ENCODE results near the gene KLHL7.

KLHL7 gene

GRCh38 chr7:23105086-23105643 lies 420 bp upstream of the KLHL7 start:
- ChIA-PET POLR2A (interaction anchor here (0.9 to 3.4 kb wide), 8 partner anchors 9 to 158 kb away, joined by 3 to 28 read pairs (median 5); partner anchors contain the start of gene NUP42), CTCF (interaction anchor here (0.6 to 1.4 kb wide), 2 partner anchors 154 to 381 kb away, joined by 4 to 6 read pairs; no protein-coding TSS in a partner anchor)
- TF ChIP-seq ELF4 (IDR thresholded peaks at IDR 0.05) (no peak), PKNOX1 (IDR thresholded peaks at IDR 0.05) (no peak), L3MBTL2 (conservative IDR thresholded peaks at IDR 0.05) (no peak), HDGF (IDR thresholded peaks at IDR 0.05; ENCODE audit: borderline replicate concordance) (no peak)
- peak; percentile 15 for DNase-seq (ENCODE audit: extremely low spot score)

- no peak for TF ChIP-seq ZNF384 (IDR thresholded peaks at IDR 0.05)
- TF ChIP-seq TARDBP (IDR thresholded peaks at IDR 0.05) = no peak
- no peak for TF ChIP-seq CTBP1 (IDR thresholded peaks at IDR 0.05; ENCODE audit: borderline replicate concordance)
- no peak for TF ChIP-seq SP1 (IDR thresholded peaks at IDR 0.05)
- TF ChIP-seq ELF4 (IDR thresholded peaks at IDR 0.05) = no peak
- TF ChIP-seq FOXK2 (IDR thresholded peaks at IDR 0.05) = no peak
- no peak for TF ChIP-seq FOXA1 (IDR thresholded peaks at IDR 0.05)
- TF ChIP-seq BHLHE40 (IDR thresholded peaks at IDR 0.05; ENCODE audit: borderline replicate concordance) = no peak
- no peak for TF ChIP-seq PKNOX1 (IDR thresholded peaks at IDR 0.05)
- no peak for TF ChIP-seq NFRKB (IDR thresholded peaks at IDR 0.05)
- no peak for TF ChIP-seq SUZ12 (IDR thresholded peaks at IDR 0.05)
- TF ChIP-seq L3MBTL2 (conservative IDR thresholded peaks at IDR 0.05) = no peak; the same call in 1 of the 2 replicates
- no peak for TF ChIP-seq HDGF (IDR thresholded peaks at IDR 0.05; ENCODE audit: borderline replicate concordance)
- no peak for TF ChIP-seq ARNT (IDR thresholded peaks at IDR 0.05)
- TF ChIP-seq LEF1 (IDR thresholded peaks at IDR 0.05; ENCODE audit: borderline replicate concordance) = no peak
- POLR2A ChIA-PET = interaction anchor here (0.9 to 3.4 kb wide), 12 partner anchors 8 to 167 kb away, joined by 3 to 28 read pairs (median 4); partner anchors contain the start of gene NUP42
- CTCF ChIA-PET = interaction anchor here (0.6 to 2.0 kb wide), 9 partner anchors 10 to 541 kb away, joined by 3 to 12 read pairs (median 4); no protein-coding TSS in a partner anchor
- peak; percentile 51 for DNase-seq (ENCODE audit: extremely low spot score)
These were observed 655 bp downstream of the KLHL7 start for GRCh38 chr7:23106057-23106822.

- DNase-seq (ENCODE audit: extremely low spot score) = no peak
- no peak for TF ChIP-seq PKNOX1 (IDR thresholded peaks at IDR 0.05)
- no peak for TF ChIP-seq LEF1 (IDR thresholded peaks at IDR 0.05; ENCODE audit: borderline replicate concordance)
- TF ChIP-seq FOXA1 (IDR thresholded peaks at IDR 0.05) = no peak
- CTCF ChIA-PET = interaction anchor here (1.0 to 2.0 kb wide), 5 partner anchors 9 to 382 kb away, joined by 3 to 12 read pairs (median 4); no protein-coding TSS in a partner anchor
- POLR2A ChIA-PET = interaction anchor here (0.9 to 3.4 kb wide), 8 partner anchors 7 to 166 kb away, joined by 3 to 28 read pairs (median 4); partner anchors contain the start of gene NUP42
These were observed 1.5 kb downstream of the KLHL7 start for GRCh38 chr7:23106823-23107663.

GRCh38 chr7:23107781-23108180 lies 2.2 kb downstream of the KLHL7 start:
- ChIA-PET CTCF (interaction anchor here (2.0 kb wide), 1 partner anchor 22 kb away, joined by 12 read pairs; no protein-coding TSS in a partner anchor), POLR2A (interaction anchor here (3.4 kb wide), 1 partner anchor 73 kb away, joined by 28 read pairs; the partner anchor contains the start of gene NUP42)
- DNase-seq (ENCODE audit: extremely low spot score) = no peak
- no peak for TF ChIP-seq BHLHE40 (IDR thresholded peaks at IDR 0.05; ENCODE audit: borderline replicate concordance)

GRCh38 chr7:23108995-23109394 lies 3.4 kb downstream of the KLHL7 start:
- POLR2A ChIA-PET = no interaction called here
- TF ChIP-seq CTBP1 (IDR thresholded peaks at IDR 0.05; ENCODE audit: borderline replicate concordance) = no peak
- TF ChIP-seq NFRKB (IDR thresholded peaks at IDR 0.05) = no peak
- TF ChIP-seq TARDBP (IDR thresholded peaks at IDR 0.05) = no peak
- TF ChIP-seq HDGF (IDR thresholded peaks at IDR 0.05; ENCODE audit: borderline replicate concordance) = no peak
- TF ChIP-seq BHLHE40 (IDR thresholded peaks at IDR 0.05; ENCODE audit: borderline replicate concordance) = no peak
- TF ChIP-seq SP1 (IDR thresholded peaks at IDR 0.05) = no peak
- no peak for TF ChIP-seq FOXM1 (IDR thresholded peaks at IDR 0.05; ENCODE audit: borderline replicate concordance)
- CTCF ChIA-PET = interaction anchor here (1.0 kb wide), 1 partner anchor 330 kb away, joined by 4 read pairs; no protein-coding TSS in a partner anchor
- no peak for DNase-seq (ENCODE audit: extremely low spot score)

- DNase-seq (ENCODE audit: extremely low spot score) = no peak
- ChIA-PET CTCF (interaction anchor here (0.6 to 1.0 kb wide), 2 partner anchors 295 to 330 kb away, joined by 3 to 4 read pairs; no protein-coding TSS in a partner anchor), POLR2A (no interaction called here)
- TF ChIP-seq FOXA1 (IDR thresholded peaks at IDR 0.05) (no peak), PKNOX1 (IDR thresholded peaks at IDR 0.05) (no peak), ARNT (IDR thresholded peaks at IDR 0.05) (no peak), TARDBP (IDR thresholded peaks at IDR 0.05) (no peak), NFRKB (IDR thresholded peaks at IDR 0.05) (no peak), SUZ12 (IDR thresholded peaks at IDR 0.05) (no peak), FOXM1 (IDR thresholded peaks at IDR 0.05; ENCODE audit: borderline replicate concordance) (no peak), CTBP1 (IDR thresholded peaks at IDR 0.05; ENCODE audit: borderline replicate concordance) (no peak), SP1 (IDR thresholded peaks at IDR 0.05) (no peak), ELF4 (IDR thresholded peaks at IDR 0.05) (no peak), BHLHE40 (IDR thresholded peaks at IDR 0.05; ENCODE audit: borderline replicate concordance) (no peak), L3MBTL2 (conservative IDR thresholded peaks at IDR 0.05) (no peak), LEF1 (IDR thresholded peaks at IDR 0.05; ENCODE audit: borderline replicate concordance) (no peak), FOXK2 (IDR thresholded peaks at IDR 0.05) (no peak), ZNF384 (IDR thresholded peaks at IDR 0.05) (no peak)
These were observed 3.9 kb downstream of the KLHL7 start for GRCh38 chr7:23109470-23109869.
